Endothelial cell of umbilical vein (primary cell): ENCODE results near the gene MECR.

Experiments used
- CTCF ChIP-seq, 2 donors: IDR thresholded peaks; 1 replicate in 1 of 2; 2 replicates in 1 of 2; pipeline ENCODE4 v1.5.1; 2011; ENCODE audit warnings: low read length in 2 of 2, mild to moderate bottlenecking in 2 of 2, moderate library complexity in 2 of 2, control low read depth in 1 of 2, inconsistent platforms in 1 of 2, low read depth in 1 of 2; ENCODE audit not compliant: insufficient read depth in 1 of 2; ENCODE audit errors: extremely low read depth in 1 of 2
- EZH2 ChIP-seq: IDR thresholded peaks from 2 replicates; pipeline ENCODE4 v1.6.1; 2012; ENCODE audit warnings: borderline replicate concordance, low read depth, mild to moderate bottlenecking, moderate library complexity, low read length, inconsistent platforms; ENCODE audit not compliant: severe bottlenecking
- FOS ChIP-seq: IDR thresholded peaks from 2 replicates; pipeline ENCODE4 v1.6.1; 2011; ENCODE audit warnings: mild to moderate bottlenecking, low read length, moderate library complexity, borderline replicate concordance; ENCODE audit not compliant: insufficient read depth
- GATA2 ChIP-seq: IDR thresholded peaks from 2 replicates; pipeline ENCODE4 v1.7.0; 2011; ENCODE audit warnings: low read depth, mild to moderate bottlenecking, moderate library complexity, mixed read lengths, low read length; ENCODE audit not compliant: insufficient read length, insufficient read depth
- JUN ChIP-seq: IDR thresholded peaks from 2 replicates; pipeline ENCODE4 v1.6.1; 2011; ENCODE audit warnings: borderline replicate concordance, low read depth; ENCODE audit not compliant: insufficient read length, insufficient read depth
- MYC ChIP-seq: IDR thresholded peaks from one replicate; pipeline ENCODE4 v1.6.1; 2011; ENCODE audit warnings: mild to moderate bottlenecking, low read depth, low read length
- POLR2A ChIP-seq: IDR thresholded peaks from 2 replicates; pipeline ENCODE4 v1.6.1; 2012; ENCODE audit warnings: low read depth, mild to moderate bottlenecking, control low read depth, low read length
- POLR2AphosphoS5 ChIP-seq: IDR thresholded peaks from 2 replicates; pipeline ENCODE4 v1.6.1; 2012; ENCODE audit warnings: low read depth, mild to moderate bottlenecking, control low read depth, low read length, moderate library complexity; ENCODE audit not compliant: insufficient read depth
- TF ChIP-seq, protein P1 (sequence below): IDR thresholded peaks from 2 replicates; pipeline ENCODE4 v1.6.1; 2011; ENCODE audit not compliant: insufficient read depth, insufficient read length

DNA sequence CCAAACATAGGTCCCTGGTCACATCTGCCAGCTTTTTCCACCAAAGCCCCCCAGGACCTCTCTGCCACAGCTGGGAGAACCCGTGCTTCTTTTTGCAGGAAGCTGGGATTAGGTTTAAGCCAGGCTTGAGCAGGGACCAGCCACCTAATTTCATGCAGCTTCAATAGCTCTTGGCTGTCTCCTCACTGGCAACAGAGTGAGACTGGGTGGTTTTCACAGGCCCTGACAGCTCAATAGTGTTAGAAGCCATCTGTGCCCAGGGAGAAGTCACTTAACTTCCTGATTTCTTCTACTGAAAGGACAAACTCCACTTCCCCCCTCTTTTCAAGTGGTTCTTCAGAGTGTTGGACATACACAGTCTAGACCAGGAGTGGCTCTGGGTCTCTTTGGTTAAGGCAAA is 28.7 kb downstream of the MECR start:
- TF ChIP-seq POLR2A: no peak
- no peak for TF ChIP-seq POLR2AphosphoS5
- no peak for TF ChIP-seq CTCF (IDR thresholded peaks at IDR 0.05; ENCODE audit: extremely low read depth in 1 of 2, insufficient read depth in 1 of 2, low read depth in 1 of 2, low read length in 2 of 2)
- TF ChIP-seq, protein P1, sequence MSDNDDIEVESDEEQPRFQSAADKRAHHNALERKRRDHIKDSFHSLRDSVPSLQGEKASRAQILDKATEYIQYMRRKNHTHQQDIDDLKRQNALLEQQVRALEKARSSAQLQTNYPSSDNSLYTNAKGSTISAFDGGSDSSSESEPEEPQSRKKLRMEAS: no peak
- TF ChIP-seq EZH2: no peak
- no peak for TF ChIP-seq MYC
- TF ChIP-seq JUN: no peak
- TF ChIP-seq GATA2: no peak
- TF ChIP-seq FOS: no peak
